HPDE6-E6E7 (cell line): ENCODE data around the gene SLC25A13.
"Not testable (repeated sequence)": the region's sequence is repeated elsewhere in the genome, so short reads cannot be mapped to it uniquely, and the experiment has no call there.

Experiments used
- DNase-seq: peaks from one replicate; pipeline ENCODE4 v3.0.0; 2011; ENCODE audit warnings: missing footprints; ENCODE audit errors: extremely low spot score

SLC25A13 gene, protein sequence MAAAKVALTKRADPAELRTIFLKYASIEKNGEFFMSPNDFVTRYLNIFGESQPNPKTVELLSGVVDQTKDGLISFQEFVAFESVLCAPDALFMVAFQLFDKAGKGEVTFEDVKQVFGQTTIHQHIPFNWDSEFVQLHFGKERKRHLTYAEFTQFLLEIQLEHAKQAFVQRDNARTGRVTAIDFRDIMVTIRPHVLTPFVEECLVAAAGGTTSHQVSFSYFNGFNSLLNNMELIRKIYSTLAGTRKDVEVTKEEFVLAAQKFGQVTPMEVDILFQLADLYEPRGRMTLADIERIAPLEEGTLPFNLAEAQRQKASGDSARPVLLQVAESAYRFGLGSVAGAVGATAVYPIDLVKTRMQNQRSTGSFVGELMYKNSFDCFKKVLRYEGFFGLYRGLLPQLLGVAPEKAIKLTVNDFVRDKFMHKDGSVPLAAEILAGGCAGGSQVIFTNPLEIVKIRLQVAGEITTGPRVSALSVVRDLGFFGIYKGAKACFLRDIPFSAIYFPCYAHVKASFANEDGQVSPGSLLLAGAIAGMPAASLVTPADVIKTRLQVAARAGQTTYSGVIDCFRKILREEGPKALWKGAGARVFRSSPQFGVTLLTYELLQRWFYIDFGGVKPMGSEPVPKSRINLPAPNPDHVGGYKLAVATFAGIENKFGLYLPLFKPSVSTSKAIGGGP

DNA sequence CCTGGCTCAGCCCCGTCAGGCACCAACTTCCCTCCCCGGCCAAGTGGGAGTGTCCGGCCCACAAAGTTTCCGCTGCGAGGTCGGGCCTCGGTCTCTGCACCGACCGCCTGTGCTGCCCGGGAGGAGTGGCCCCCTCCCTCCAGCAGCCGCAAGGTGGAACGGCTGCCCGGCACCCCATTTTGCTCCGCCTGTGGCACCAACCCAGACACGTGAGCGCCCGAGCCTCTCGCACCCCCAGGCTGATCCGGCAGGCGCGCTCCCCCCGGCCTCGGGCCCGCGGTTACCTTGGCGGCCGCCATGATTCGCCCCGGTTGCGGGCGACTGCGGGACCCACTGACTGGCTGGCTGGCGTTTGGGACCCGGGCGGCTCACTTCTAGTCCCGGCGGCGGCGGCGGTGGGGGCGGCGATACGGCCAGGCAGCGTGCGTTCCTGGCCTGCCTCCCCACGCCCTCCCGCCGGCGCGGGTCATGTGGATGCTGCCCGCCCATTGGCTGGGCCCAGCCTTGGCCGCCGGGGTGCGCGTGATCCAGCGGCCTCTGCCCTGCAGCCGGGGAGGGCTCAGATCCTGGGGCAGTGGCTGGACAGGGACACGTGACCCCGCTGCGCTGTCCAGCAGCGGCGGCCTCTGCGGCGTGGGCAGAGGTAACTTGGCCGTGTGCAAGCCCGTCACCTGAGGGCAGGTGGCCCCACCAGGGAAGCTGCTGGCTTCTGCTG lies at the start of gene SLC25A13:
Gene SLC25A13 (minus strand): TSS at position 441 of the 715 bp plus-strand sequence. CDS start 142 bp downstream, at position 299.
- peak; percentile 84 for DNase-seq

DNA sequence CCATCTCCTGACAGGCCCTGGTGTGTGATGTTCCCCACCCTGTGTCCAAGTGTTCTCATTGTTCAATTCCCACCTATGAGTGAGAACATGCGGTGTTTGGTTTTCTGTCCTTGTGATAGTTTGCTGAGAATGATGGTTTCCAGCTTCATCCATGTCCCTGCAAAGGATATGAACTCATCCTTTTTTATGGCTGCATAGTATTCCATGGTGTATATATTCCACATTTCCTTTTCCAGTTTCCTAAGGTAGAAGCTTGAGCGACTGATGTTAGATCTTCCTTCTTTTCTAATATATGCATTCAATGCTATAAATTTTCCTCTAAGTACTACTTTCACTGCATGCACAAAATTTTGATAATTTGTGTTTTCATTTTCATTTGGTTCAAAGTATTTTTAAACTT lies 44.0 kb upstream of the SLC25A13 start:
- DNase-seq = not testable (repeated sequence)

DNA sequence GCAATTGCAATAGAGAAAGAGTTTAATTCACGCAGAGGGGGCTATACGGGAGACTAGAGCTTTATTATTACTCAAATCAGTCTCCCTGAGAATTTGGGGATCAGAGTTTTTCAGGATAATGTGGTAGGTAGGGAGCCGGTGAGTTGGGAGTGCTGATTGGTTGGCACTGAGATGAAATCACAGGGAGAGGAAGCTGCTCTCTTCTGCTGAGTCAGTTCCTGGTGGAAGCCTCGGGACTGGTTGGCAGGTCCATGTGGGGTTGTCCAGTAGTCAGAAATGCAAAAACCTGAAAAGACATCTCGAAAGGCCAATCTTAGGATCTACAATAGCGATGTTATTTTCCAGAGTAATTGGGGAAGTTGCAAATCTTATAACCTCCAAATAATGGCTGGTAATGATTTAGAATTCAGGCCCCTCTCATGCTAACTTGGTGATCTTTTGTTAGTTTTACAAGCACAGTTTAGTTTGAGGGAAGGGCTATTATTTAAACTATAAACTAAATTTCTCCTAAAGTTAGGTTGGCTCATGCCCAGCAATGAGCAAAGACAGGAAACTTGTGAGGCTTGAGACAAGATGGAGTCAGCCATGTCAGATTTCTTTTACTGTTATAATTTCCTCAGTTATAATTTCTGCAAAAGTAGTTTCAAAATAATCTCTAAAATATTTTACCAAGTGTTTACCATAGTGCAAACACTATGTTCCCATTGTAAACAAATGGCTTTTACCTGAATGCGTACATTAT lies 39.4 kb upstream of the SLC25A13 start:
- no peak for DNase-seq

DNA sequence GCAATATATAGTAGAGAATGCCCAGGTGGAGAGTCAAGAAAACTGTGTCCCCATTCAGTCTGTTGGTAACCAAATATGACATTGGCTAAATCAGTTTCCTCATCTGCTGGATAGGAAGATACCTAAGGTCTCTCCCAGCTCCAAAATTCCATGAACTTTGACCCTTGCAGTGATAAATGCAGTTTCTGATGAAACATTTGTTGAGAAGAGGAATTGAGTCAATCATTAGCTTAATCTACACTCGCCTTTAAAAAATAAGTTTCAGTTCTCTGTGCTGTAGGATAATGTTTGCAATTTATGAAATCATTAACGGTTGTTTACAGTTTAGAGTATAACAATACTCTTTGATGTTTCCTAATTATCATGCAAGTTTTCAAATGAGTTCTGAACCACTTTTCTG lies 38.0 kb upstream of the SLC25A13 start:
- DNase-seq = no peak

DNA sequence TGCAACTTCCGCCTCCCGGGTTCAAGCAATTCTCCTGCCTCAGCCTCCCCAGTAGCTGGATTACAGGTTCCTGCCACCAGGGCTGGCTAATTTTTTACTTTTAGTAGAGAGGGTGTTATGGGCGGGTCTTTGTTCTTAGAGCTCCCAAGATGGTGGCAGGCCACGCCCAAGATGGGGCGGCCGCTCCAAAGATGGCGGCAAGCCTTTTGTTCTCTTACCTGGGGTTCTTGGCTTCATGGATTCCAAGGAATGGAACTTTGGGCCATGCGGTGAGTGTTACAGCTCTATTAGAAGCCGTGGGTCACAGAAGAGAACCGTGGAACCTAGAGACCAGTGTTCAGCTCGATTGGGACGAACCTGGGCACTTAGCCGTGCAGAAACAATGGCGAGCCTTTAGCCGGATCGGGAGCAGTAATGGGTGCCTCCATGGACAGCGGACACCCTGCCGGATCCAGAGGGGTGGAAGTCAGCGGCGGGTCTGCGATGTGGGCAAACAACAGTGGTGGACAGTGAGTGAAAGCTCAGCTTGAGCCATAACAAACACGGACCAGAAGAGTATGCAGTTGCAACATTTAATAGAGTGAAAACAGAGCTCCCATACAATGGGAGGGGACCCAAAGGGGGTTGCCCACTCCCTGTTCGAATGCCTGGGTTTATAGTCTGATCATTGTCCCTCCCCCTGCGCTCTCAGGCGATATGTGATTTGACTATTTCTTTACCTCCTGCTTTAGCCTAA lies 36.5 kb upstream of the SLC25A13 start:
- not testable (repeated sequence) for DNase-seq

DNA sequence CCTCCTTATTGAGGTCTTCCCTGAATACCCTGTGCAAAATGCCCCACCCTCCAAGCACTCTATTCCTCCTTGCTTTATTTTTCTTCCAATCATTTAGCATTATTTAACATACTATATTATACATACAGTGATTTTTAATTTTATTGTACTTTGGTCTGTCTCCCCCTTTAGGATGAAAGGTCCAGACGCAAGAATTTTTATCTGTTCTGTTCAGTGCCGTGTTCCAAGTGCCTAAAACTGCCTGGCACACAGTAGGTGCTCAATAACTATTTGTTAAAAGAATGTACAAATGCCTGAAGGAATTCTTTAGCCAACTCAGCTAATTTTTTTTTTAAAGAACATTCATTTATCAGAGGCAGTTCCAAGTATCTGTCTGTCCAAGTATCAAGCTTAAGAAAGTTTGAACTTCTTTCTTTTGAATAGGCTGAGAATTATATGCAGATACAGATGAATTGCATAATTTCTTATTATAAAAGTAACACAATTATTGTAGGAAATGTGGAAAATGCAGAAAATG lies 34.1 kb upstream of the SLC25A13 start:
- DNase-seq = no peak

DNA sequence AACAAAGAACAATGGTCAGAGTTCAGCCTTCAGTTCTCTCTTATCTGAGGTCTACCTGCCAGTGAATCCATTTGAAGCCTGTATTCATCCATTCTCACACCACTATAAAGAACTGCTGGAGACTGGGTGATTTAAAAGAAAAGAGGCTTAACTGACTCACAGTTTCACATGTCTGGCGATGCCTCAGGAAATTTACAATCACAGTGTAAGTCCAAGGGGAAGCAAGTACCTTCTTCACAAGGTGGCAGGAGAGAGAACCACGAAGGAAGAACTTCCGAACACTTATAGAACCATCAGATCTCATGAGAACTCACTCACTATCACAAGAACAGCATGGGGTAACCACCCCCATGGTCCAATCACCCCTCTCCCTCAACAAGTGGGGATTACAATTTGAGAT lies 33.0 kb upstream of the SLC25A13 start:
- no peak for DNase-seq

DNA sequence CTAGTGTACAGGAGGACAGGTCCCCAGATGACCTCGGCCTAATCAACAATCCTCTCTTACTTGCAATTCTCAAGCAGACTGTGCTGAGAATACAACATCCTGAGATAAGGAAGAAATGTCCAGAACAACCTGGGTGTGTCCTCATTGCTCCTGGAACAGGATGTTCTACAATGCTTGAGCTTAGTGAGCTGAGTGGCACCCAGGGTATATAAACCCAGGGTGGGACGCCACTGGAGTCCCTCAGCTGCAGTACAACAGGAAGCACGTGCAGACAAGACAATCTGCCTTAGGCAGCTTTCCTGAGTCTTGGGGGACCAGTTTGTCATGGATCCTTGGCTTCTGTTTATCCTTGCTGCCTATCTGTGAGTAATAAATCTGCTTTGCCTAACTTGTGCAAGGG lies 27.7 kb upstream of the SLC25A13 start:
- DNase-seq = no peak

DNA sequence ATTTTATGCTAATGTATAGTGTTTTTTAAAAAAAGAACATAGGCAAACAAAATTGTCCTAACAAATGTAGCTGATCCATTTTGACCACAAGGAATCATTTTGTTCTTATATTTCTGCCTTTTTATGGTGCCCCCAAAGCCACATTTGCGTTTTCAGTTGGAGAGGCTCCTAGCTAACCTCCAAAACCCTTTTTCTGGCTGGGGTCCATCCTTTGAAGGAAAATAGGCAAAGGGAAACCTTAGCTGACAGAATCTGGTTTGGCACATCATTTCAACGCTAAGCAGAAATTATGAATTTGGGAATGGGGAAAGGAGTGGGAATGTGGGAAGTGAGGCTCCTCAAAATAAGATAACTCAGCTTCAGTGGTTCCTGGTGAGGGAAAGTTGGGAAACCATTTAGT lies 25.6 kb upstream of the SLC25A13 start:
- no peak for DNase-seq

DNA sequence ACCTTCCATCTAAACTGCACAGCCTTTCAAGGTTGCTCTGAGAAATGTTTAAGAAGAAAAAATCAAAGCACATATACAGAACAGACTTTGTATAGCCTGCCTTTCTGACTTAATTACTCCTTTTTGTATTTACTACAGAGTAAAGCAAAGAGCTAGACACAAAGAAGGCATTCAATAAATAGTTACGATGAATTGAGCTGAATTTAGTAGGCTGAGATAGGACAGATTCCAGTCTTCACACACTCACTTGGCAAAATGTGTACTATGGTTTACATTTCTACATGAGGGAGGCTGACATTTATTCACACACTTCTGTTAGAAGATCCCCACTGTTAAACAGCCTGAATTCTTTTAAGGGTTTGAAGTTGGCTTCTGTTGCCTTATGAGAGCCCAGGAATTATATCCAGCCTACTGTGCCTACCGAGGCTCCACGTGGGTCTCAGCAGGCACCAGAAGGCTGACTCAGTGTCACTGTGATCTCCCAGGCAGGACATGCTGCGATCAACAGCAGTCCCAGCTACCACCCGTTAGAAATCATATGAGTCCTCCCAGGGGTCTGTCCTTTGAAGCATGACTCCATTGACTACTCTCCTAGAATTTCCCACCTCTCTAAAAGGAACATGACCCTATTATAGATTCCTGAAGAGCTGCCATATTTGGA lies 24.5 kb upstream of the SLC25A13 start:
- DNase-seq = no peak

DNA sequence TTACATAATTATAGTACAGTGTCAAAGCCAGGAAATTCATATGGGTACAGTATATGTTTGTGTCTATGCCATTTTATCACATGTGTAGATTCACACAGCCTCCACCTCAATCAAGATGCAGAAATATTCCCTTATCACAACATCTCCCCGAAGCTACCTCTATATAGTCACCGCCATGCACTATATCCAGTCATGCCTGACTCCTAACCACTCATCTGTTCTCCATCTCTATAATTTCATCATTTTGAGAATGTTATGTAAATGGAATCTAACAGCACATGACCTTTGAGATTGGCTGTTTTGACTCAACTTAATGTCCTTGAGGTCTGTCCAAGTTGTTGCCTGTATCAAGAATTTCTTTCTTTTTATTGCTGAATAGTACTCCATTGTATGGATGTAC lies 22.3 kb upstream of the SLC25A13 start:
- DNase-seq = no peak

DNA sequence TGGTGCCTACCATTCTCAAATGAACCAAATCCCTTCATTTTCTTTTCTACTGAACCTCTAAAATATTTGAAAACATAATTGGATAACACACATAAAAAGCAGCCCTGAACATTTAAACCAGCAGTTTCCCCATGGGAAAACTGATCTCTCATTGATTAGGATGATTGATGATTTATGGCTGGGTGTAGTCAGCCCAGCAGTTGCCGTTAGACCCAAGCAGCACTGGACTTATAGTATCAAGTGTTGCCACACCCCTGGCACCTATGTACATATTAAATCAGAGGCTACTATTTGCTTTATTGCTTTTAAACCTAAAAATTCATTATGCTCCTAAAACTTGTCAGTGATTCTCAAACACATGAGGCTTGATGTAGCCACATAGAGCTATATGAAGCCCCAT lies 20.2 kb upstream of the SLC25A13 start:
- no peak for DNase-seq

DNA sequence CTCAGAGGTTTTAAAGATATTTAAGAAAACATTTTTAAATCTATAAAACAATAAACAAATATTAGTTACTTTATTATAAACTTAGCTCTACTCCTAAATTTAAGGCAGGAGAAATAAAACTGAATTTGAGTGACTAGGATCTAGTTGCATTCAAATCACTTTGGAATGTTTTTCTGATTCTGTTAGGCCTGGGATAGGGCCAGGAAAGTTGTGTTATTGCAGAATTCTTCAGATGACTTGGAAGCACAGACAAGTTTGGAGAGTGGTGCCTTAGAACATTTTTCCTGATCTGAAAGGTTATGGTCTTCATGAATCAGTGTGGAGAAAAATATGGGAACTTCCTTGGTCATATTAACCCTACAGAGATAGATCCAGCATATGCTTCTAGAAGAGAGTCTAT lies 15.6 kb upstream of the SLC25A13 start:
- no peak for DNase-seq

DNA sequence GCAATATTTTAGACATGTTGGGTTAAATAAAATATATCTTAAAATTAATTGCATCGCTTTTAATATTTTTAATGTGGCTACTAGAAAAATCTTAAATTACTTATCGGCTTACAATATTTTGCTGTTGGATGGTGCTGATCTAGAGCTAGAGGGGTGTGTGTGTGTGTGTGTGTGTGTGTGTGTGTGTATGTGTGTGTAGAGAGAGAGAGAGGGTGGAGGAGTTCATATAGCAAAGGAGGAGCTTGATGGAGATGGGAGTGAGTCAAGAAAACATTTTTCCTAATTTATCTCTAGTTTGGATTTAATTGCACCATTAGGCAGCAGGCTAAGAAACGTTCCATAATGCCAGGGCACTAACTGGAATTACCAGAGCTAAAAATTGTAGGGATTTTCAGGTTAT lies 10.4 kb upstream of the SLC25A13 start:
- DNase-seq = no peak

DNA sequence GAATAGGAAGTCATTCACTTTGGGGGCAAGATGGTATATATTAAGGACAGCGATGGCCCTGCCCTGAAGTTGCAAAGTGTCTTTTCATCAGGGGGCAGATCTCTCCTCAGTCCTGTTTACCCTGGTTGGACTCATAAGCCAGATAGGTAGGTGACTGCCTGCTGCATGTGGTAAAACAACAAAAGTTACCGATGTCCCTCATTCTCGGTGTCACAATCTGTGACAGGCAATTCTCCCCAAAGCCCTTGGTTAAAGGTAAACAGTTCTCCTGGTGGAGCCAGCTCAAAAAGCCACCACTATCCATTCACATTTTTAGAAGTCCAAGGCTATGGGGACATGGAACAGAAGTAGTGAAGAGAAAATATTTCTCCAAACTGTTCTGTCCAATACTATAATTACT lies 9.9 kb upstream of the SLC25A13 start:
- no peak for DNase-seq

DNA sequence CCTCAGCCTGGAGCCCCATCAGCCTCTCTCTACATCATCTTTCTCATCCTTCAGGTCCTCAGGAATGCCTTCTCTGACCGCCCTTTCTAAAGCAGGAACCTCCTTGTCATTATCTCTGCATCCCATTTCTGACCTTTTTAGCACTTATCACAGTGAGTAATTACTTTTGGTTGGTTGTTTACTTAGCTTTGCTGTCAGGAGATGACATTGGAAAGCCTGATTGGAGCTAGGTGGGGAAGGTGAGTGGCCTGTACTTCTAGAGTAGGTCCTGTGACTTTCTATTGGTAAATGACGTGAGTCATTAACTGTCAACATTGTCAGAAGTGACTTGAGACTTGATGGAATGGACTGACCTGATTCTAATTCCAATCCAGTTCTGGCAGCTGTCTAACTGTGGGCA lies 9.3 kb upstream of the SLC25A13 start:
- DNase-seq = no peak

DNA sequence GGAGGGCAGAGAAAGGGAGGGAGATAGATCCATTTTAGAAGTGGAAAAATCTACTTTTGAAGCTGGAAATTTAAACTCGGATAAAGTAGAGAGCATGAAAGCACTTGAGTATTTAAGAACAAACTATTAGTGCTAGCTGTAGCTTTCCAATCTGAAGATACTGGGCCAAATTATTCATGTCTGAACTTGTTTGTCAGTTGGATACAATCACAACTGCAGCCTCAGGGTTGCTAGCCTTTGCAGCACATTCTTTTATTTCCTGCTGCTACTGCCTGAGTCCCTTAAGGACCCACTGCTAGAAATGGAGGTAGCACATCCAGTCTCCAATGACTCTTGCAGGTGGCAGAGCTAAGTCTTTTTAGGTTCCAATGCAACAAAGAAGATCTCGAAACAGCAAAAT lies 8.3 kb upstream of the SLC25A13 start:
- DNase-seq = peak; percentile 58

DNA sequence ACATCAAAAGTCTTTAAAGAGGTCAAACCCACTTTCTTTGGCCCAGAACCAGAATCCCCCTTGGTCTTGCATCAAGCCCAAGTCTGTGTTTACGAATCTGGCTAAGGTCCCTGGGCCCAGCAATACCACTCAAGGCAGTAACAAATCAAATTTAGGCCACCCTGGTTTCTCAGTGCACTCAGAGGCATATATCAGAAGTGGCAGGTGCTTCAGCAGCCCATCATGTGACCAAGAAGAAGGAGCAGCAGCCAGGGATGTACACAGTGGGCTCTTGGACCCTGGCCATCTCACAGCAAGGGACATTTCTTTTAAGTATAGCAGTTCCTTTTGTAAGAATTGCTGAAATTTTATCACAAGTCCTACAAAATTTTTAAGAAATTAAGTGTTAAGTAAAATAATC lies 7.3 kb upstream of the SLC25A13 start:
- no peak for DNase-seq

DNA sequence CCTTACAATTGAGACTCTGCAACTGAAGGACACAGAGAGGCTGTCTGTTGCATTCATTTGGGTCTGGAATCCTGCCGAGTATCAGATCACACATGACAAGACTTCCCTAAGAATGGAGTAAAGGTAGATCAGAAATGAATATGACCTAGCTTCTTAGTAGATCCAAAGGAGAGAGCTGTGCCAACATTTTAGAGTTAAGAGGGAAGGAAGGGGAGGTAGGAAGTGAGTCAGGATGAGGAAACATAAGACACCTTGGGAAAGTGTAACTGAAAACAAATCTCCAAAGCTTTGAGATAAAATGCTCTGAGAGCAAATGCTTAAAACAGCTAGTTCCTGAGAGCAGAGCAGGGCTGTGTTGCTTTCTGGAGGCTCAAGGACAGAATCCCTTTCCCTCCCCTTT lies 6.1 kb upstream of the SLC25A13 start:
- no peak for DNase-seq

DNA sequence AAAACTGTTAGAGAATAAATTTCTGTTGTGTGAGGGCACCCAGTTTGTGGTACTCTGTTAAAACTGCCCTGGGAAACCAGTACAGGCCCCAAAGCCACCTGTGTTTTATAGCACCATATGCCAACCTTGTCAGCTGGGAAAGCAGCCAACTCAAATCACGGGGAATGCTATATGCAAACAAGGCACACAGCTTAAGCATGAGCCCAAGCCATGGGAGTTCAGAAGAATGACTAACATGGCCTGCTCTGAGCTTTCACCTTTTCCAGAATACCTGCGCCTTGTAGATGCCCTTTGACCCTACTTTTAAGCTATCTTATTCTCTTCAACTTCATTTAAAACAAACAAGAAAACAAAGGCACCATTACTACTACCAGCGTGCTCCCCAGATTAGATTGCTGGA lies 5.5 kb upstream of the SLC25A13 start:
- DNase-seq = no peak

DNA sequence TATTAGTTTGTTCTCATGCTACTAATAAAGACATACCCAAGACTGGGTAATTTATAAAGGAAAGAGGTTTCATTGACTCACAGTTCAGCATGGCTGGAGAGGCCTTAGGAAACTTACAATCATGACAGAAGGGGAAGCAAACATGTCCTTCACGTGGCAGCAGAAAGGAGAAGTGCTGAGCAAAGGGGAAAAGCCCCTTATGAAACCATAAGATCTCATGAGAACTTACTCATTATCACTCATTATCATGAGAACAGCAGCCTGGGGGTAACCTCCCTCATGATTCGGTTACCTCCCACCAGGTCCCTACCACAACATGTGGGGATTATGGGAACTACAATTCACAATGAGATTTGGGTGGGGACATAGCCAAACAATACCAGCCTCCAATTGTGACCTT lies 4.9 kb upstream of the SLC25A13 start:
- DNase-seq = not testable (repeated sequence)
